GM12873 (cell line): ENCODE data around the gene FGFR3.

Experiments
- CTCF ChIP-seq: IDR thresholded peaks from 2 replicates; pipeline ENCODE4 v1.5.1; 2012; ENCODE audit warnings: low read depth, mild to moderate bottlenecking, moderate library complexity, low read length, control low read depth; ENCODE audit not compliant: insufficient read depth; ENCODE audit errors: missing control alignments

Gene FGFR3

GRCh38 chr4:1841201-1841886 is 48.3 kb downstream of the FGFR3 start:
- no peak for TF ChIP-seq CTCF

GRCh38 chr4:1841887-1842210 is 48.8 kb downstream of the FGFR3 start:
- TF ChIP-seq CTCF = no peak

GRCh38 chr4:1842339-1842895 is 49.3 kb downstream of the FGFR3 start:
- no peak for TF ChIP-seq CTCF

GRCh38 chr4:1842993-1843448 is 49.9 kb downstream of the FGFR3 start:
- no peak for TF ChIP-seq CTCF

GRCh38 chr4:1843852-1844251 is 50.8 kb downstream of the FGFR3 start:
- TF ChIP-seq CTCF = no peak

GRCh38 chr4:1846580-1846979 is 53.5 kb downstream of the FGFR3 start:
- TF ChIP-seq CTCF = no peak

GRCh38 chr4:1850276-1850675 is 57.2 kb downstream of the FGFR3 start:
- TF ChIP-seq CTCF = no peak
